HepG2 (cell line): ENCODE results near the gene DAG1. TPM values are rescaled to one million over a fixed set of nuclear protein-coding genes. Genes with fewer than 3 reads are reported as not detected.

Experiments
- ATAC-seq: fragments of 200-7000 bp; cut with Tn5 transposase; 3 replicates; pipeline ENCODE4 v1.9.1; 2020; ENCODE audit warnings: mild to moderate bottlenecking, moderate library complexity
- BruUV-seq: library from RNA; stranded (reverse); fragments of 400-500 nt; replicated peaks from 2 replicates; lab custom pipeline; 2021; lab: Mats Ljungman, UMichigan
- CTCF ChIA-PET: fragments of 300-600 bp; formaldehyde crosslinking; extraction: SDS; loops from one replicate; lab custom pipeline; 2021; ENCODE audit warnings: low total read pairs, inconsistent platforms, low intra/inter-chr PET ratio; lab: Yijun Ruan, JAX
- POLR2A ChIA-PET: fragments of 350-600 bp; sonication (Branson Sonifier 250); formaldehyde crosslinking; loops from one replicate; lab custom pipeline; 2020; ENCODE audit warnings: antibody characterized with exemption, inconsistent platforms; lab: Yijun Ruan, JAX
- DNase-seq: peaks from one replicate; pipeline ENCODE4 v3.0.0-alpha.2; 2015; ENCODE audit warnings: low spot score
- FAIRE-seq: peaks from 3 replicates; lab custom pipeline; 2011; peaks lifted over from hg19 to GRCh38; lab: Jason Lieb, UNC
- H2AFZ ChIP-seq: one replicate; pipeline ENCODE4 v1.6.1; 2011; ENCODE audit warnings: low read length, inconsistent platforms
- H3K27ac ChIP-seq: fragments of 300-600 bp; 3 replicates; pipeline ENCODE4 v1.8.0; 2011; ENCODE audit warnings: mixed run types, mild to moderate bottlenecking, mixed read lengths, low read length, inconsistent platforms; ENCODE audit not compliant: insufficient read depth; ENCODE audit errors: extremely low read length
- H3K27me3 ChIP-seq, 2 experiments: fragments of 200-600 bp in 1 of 2; 2 replicates in 1 of 2; 3 replicates in 1 of 2; pipeline versions ENCODE4 v1.6.0 to v1.8.0; 2011; ENCODE audit warnings: low read length in 2 of 2, mild to moderate bottlenecking in 2 of 2, moderate library complexity in 2 of 2, inconsistent platforms in 1 of 2; ENCODE audit not compliant: insufficient read depth in 2 of 2, control insufficient read depth in 1 of 2
- H3K36me3 ChIP-seq, 2 experiments: fragments of 200-600 bp in 1 of 2; replicated peaks in 1 of 2; 2 replicates in 1 of 2; 3 replicates in 1 of 2; pipeline versions ENCODE4 v1.5.1 to v1.8.0; 2011; ENCODE audit warnings: low read length in 2 of 2, inconsistent platforms in 1 of 2; ENCODE audit not compliant: insufficient read depth in 2 of 2, control insufficient read depth in 1 of 2
- H3K4me1 ChIP-seq: 2 replicates; pipeline ENCODE4 v1.5.1; 2012; ENCODE audit warnings: low read length, inconsistent platforms; ENCODE audit not compliant: insufficient read depth
- H3K4me2 ChIP-seq: 2 replicates; pipeline ENCODE4 v1.6.0; 2011; ENCODE audit warnings: low read depth, low read length, inconsistent platforms
- H3K4me3 ChIP-seq, 3 experiments: fragments of 200-600 bp in 1 of 3; sonication (generic), shearing (Covaris generic) in 1 of 3; replicated peaks in 1 of 3; 2 replicates each; pipeline ENCODE4 v1.5.1; 2011 to 2016; ENCODE audit warnings: low read length in 3 of 3, inconsistent platforms in 2 of 3, low read depth in 2 of 3, mild to moderate bottlenecking in 2 of 3, control low read depth in 1 of 3, mixed read lengths in 1 of 3; ENCODE audit not compliant: insufficient read depth in 1 of 3
- H3K79me2 ChIP-seq: one replicate; pipeline ENCODE4 v1.6.1; 2011; ENCODE audit warnings: low read length, inconsistent platforms; ENCODE audit not compliant: insufficient read depth
- H3K9ac ChIP-seq: 2 replicates; pipeline ENCODE4 v1.6.0; 2011; ENCODE audit warnings: mild to moderate bottlenecking, low read depth, low read length, inconsistent platforms; ENCODE audit not compliant: insufficient read depth
- H3K9me3 ChIP-seq: 2 replicates; pipeline ENCODE4 v1.5.1; 2012; ENCODE audit warnings: mild to moderate bottlenecking, low read length
- H4K20me1 ChIP-seq: 2 replicates; pipeline ENCODE4 v1.6.0; 2011; ENCODE audit warnings: inconsistent platforms, mild to moderate bottlenecking, low read length, moderate library complexity; ENCODE audit not compliant: insufficient read depth
- ARNT ChIP-seq: fragments of 450-650 bp; IDR thresholded peaks from 2 replicates; pipeline ENCODE4 v1.6.1; 2017
- HMG20B ChIP-seq: conservative IDR thresholded peaks from 2 replicates; pipeline ENCODE4 v1.6.1; 2016; ENCODE audit warnings: missing genetic modification reagents, missing compliant biosample characterization
- HNRNPL ChIP-seq: fragments of 200-400 bp; formaldehyde crosslinking; IDR thresholded peaks from 2 replicates; pipeline ENCODE4 v1.6.1; 2017; ENCODE audit warnings: mild to moderate bottlenecking, low read depth, low read length
- PAWR ChIP-seq: sonication (generic); formaldehyde crosslinking; IDR thresholded peaks from 2 replicates; pipeline ENCODE4 v1.4.0; 2020; ENCODE audit warnings: missing genetic modification reagents, mild to moderate bottlenecking, borderline replicate concordance
- PHF21A ChIP-seq: sonication (generic); formaldehyde crosslinking; IDR thresholded peaks from 2 replicates; pipeline ENCODE4 v1.5.0; 2020; ENCODE audit warnings: mild to moderate bottlenecking, missing genetic modification reagents
- POLR2G ChIP-seq: fragments of 200-400 bp; formaldehyde crosslinking; IDR thresholded peaks from 2 replicates; pipeline ENCODE4 v1.6.1; 2018; ENCODE audit warnings: mild to moderate bottlenecking, low read depth, low read length, moderate library complexity
- STAG1 ChIP-seq: sonication (generic); formaldehyde crosslinking; IDR thresholded peaks from 2 replicates; pipeline ENCODE4 v1.4.0; 2020; ENCODE audit warnings: missing genetic modification reagents
- XBP1 ChIP-seq: sonication (generic); formaldehyde crosslinking; IDR thresholded peaks from 2 replicates; pipeline ENCODE4 v1.5.0; 2020; ENCODE audit warnings: missing genetic modification reagents
- ZNF362 ChIP-seq: sonication (generic); formaldehyde crosslinking; IDR thresholded peaks from 2 replicates; pipeline ENCODE4 v1.4.0; 2020; ENCODE audit warnings: missing genetic modification reagents, mild to moderate bottlenecking, borderline replicate concordance
- ZNF556 ChIP-seq: sonication (generic); formaldehyde crosslinking; IDR thresholded peaks from 2 replicates; pipeline ENCODE4 v1.4.0; 2020; ENCODE audit warnings: mild to moderate bottlenecking, missing genetic modification reagents, borderline replicate concordance
- ZNF580 ChIP-seq: IDR thresholded peaks from 2 replicates; pipeline ENCODE4 v1.6.1; 2016; ENCODE audit warnings: low read depth, borderline replicate concordance
- WGBS: methylation state at CpG from one replicate; pipeline ENCODE4 v1.1.6; 2017; ENCODE audit warnings: low lambda C conversion rate; 5-methylcytosine and 5-hydroxymethylcytosine counted together
- in situ Hi-C: cut with HindIII; loops from 2 replicates; pipeline ENCODE4 v1.10.0; 2017; ENCODE audit warnings: low pct_unique_long_range_greater_than_20kb; ENCODE audit not compliant: extremely low pct_ligation_motif_present
- intact Hi-C: fragments of 100-400 bp; cut with micrococcal nuclease; formaldehyde crosslinking; loops from one replicate; pipeline ENCODE4 v1.10.0; 2022; ENCODE audit not compliant: unreplicated experiment
- polyA plus RNA-seq, 8 experiments: library from polyadenylated mRNA; depleted of rRNA in 3 of 8; stranded (reverse) in 7 of 8; unstranded in 1 of 8; fragments of >200 nt; fragmentation: Illumina TruSeq in 4 of 8; extraction: Trizol in 4 of 8; gene quantifications; 2 replicates each; pipeline versions ENCODE4 v1.2.1 to v1.2.3, GENCODE V29; 2011 to 2016; ENCODE audit warnings: low read depth in 4 of 8, missing spikeins in 1 of 8, mixed read lengths in 1 of 8; ENCODE audit not compliant: insufficient read depth in 1 of 8
- total RNA-seq, 5 experiments: library from RNA; depleted of rRNA; stranded (reverse); fragments of >200 nt; fragmentation: Illumina TruSeq; extraction: Trizol; gene quantifications; 2 replicates each; pipeline ENCODE4 v1.2.3, GENCODE V29; 2016; ENCODE audit warnings: low read depth in 1 of 5
- TF ChIP-seq, protein P1 (sequence below): sonication (generic); formaldehyde crosslinking; IDR thresholded peaks from 2 replicates; pipeline ENCODE4 v1.4.0; 2020; ENCODE audit warnings: mild to moderate bottlenecking, missing genetic modification reagents, borderline replicate concordance
- TF ChIP-seq, protein P2 (sequence below): sonication (generic); formaldehyde crosslinking; IDR thresholded peaks from 2 replicates; pipeline ENCODE4 v1.4.0; 2020; ENCODE audit warnings: missing genetic modification reagents

DAG1 gene
- total and polyA plus RNA-seq, 2 of the 13 experiments (the other 11 are each of a cell fraction or from before 2014, with no cell fraction given), result 47.3 to 50.4 TPM

DNA sequence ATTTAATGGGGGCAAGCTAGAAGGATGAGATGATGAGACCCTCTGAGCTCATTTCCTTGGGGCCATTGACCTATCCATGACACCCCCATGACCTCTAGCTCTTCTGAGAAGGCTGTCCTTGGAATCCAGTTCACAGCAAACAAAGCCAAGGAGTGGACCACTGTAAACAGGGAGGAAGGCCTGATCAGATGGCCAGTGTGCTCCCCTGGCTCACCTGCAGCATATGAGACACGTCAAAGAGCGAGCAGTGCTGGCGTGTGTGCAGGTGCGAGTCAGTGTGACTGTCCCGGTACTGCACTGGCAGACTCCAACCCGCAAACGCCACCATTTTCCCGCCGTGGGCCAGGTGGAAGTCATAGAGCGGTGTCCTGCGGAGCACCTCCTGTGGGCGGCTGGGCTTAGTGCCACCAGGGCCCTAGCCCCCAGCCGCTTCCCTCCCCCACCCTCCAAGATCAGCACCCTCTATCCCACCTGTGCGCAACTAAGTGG lies 48.1 kb upstream of the DAG1 start (continued):
- TF ChIP-seq, protein P1, sequence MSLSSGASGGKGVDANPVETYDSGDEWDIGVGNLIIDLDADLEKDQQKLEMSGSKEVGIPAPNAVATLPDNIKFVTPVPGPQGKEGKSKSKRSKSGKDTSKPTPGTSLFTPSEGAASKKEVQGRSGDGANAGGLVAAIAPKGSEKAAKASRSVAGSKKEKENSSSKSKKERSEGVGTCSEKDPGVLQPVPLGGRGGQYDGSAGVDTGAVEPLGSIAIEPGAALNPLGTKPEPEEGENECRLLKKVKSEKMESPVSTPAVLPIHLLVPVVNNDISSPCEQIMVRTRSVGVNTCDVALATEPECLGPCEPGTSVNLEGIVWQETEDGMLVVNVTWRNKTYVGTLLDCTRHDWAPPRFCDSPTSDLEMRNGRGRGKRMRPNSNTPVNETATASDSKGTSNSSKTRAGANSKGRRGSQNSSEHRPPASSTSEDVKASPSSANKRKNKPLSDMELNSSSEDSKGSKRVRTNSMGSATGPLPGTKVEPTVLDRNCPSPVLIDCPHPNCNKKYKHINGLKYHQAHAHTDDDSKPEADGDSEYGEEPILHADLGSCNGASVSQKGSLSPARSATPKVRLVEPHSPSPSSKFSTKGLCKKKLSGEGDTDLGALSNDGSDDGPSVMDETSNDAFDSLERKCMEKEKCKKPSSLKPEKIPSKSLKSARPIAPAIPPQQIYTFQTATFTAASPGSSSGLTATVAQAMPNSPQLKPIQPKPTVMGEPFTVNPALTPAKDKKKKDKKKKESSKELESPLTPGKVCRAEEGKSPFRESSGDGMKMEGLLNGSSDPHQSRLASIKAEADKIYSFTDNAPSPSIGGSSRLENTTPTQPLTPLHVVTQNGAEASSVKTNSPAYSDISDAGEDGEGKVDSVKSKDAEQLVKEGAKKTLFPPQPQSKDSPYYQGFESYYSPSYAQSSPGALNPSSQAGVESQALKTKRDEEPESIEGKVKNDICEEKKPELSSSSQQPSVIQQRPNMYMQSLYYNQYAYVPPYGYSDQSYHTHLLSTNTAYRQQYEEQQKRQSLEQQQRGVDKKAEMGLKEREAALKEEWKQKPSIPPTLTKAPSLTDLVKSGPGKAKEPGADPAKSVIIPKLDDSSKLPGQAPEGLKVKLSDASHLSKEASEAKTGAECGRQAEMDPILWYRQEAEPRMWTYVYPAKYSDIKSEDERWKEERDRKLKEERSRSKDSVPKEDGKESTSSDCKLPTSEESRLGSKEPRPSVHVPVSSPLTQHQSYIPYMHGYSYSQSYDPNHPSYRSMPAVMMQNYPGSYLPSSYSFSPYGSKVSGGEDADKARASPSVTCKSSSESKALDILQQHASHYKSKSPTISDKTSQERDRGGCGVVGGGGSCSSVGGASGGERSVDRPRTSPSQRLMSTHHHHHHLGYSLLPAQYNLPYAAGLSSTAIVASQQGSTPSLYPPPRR (CRISPR knock-in tag), result peak; percentile 23; the same call in 1 of the 2 replicates
- TF ChIP-seq ARNT (no peak), HMG20B (CRISPR knock-in tag) (no peak), XBP1 (CRISPR knock-in tag) (no peak)

DNA sequence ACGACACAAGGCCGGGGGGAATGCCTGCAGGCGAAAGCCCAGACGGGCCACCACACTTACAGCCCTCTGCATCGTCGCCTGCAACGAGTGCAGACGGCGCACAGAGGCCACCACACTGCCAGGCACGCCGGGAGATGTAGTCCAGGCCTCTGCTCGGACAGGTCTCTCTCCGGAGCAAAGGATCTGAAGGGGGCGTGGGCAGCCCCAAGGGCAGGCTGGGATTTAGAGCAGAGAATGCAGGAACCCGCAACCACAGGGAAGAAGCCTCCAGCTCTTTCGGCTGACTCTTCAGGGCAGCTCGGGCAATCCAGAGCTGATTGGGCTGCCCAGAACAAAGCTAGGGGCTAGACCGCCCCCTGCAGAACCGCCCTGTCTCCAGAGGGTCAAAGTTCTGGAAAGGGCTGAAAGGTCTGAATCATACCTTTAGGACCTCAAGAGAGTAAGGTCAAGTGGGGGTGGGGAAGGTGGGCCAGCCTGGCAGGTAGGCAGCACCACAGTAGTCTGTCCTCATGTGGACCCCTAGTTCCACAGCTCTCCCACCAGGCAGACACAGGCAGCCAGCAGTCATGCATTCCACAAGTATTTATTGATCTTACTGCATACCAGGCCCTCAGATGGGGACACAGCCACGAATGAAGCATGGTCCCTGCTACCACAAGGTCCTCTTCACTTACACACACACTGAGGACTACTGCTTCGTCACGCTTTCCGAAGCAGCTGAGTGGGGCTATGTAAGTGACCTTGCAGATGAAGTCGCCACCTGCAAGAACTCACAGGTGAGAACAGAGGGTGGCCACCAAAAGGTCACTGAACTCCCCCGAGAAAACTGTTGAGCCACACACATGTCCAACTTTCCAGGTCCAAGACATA lies 47.5 kb upstream of the DAG1 start, which contains the start of gene AMT:
Gene AMT, minus strand, starts transcription at position 95 of the 870 bp plus-strand sequence. Its CDS starts 23 bp downstream, at position 72.
- peak within 1 kb of the TSS; percentile 80 for H3K9ac ChIP-seq
- WGBS, result 22% methylated on average over 6 of the region's 25 CpGs
- H3K4me3 ChIP-seq, result peak within 1 kb of the TSS; percentile 60 to 89 (median 64)
- H3K36me3 ChIP-seq, result peaks cover 0 to 2% of the 10 kb centered on the region in 2 experiments; a peak in 1 of 5 replicates
- H3K27me3 ChIP-seq, result no peaks in the 10 kb centered on the region
- peak within 1 kb of the TSS; percentile 100 for H3K4me2 ChIP-seq
- H2AFZ ChIP-seq, result no peak within 1 kb of the TSS
- H3K27ac ChIP-seq, result peak within 1 kb of the TSS; percentile 89
- H3K4me1 ChIP-seq, result peaks cover 55% of the 10 kb centered on the region
- H3K79me2 ChIP-seq, result peaks cover 3% of the 10 kb centered on the region
- intact Hi-C loops (no loop called here), in situ Hi-C loops (no loop called here)
- no peaks in the 10 kb centered on the region for H3K9me3 ChIP-seq
- H4K20me1 ChIP-seq, result no peaks in the 10 kb centered on the region
- ATAC-seq (peak; percentile 91), DNase-seq (peak; percentile 83), FAIRE-seq (peak; percentile 91)
- POLR2A ChIA-PET, result interaction anchor here (0.6 to 3.1 kb wide), 17 partner anchors 8 to 415 kb away, joined by 3 to 48 read pairs (median 5); partner anchors contain the start of genes DAG1, GPX1, QRICH1 and RHOA
- BruUV-seq, result no TSS peak
- CTCF ChIA-PET, result interaction anchor here (1.4 kb wide), 1 partner anchor 83 kb away, joined by 3 read pairs; the partner anchor contains the start of gene USP4
- peak; percentile 82 for TF ChIP-seq POLR2G
- no peak for TF ChIP-seq ZNF362 (CRISPR knock-in tag)
- TF ChIP-seq PHF21A (CRISPR knock-in tag), result peak; percentile 72
- TF ChIP-seq ZNF556, result peak; percentile 50
- TF ChIP-seq, protein P2, sequence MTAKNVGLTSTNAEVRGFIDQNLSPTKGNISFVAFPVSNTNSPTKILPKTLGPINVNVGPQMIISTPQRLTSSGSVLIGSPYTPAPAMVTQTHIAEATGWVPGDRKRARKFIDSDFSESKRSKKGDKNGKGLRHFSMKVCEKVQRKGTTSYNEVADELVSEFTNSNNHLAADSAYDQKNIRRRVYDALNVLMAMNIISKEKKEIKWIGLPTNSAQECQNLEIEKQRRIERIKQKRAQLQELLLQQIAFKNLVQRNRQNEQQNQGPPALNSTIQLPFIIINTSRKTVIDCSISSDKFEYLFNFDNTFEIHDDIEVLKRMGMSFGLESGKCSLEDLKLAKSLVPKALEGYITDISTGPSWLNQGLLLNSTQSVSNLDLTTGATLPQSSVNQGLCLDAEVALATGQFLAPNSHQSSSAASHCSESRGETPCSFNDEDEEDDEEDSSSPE (CRISPR knock-in tag), result 0 out of 2 replicates have a peak, but pooled peaks have one; percentile 4
- TF ChIP-seq HNRNPL, result 0 out of 2 replicates have a peak, but pooled peaks have one; percentile 32
- peak; percentile 12; the same call in 1 of the 2 replicates for TF ChIP-seq STAG1 (CRISPR knock-in tag)
- 0 out of 2 replicates have a peak, but pooled peaks have one; percentile 18 for TF ChIP-seq ZNF580
- TF ChIP-seq PAWR (CRISPR knock-in tag), result 0 out of 2 replicates have a peak, but pooled peaks have one; percentile 82
